Choroid plexus epithelial cell (primary cell): ENCODE results near the gene KLK11.

Source experiments
- DNase-seq: peaks from one replicate; pipeline ENCODE4 v3.0.0-alpha.2; 2010; ENCODE audit warnings: low read depth
- H3K4me3 ChIP-seq: 2 replicates; pipeline ENCODE4 v1.5.1; 2011; ENCODE audit warnings: low read depth, mild to moderate bottlenecking, control low read depth, low read length, moderate library complexity
- CTCF ChIP-seq: conservative IDR thresholded peaks from 2 replicates; pipeline ENCODE4 v1.5.1; 2011; ENCODE audit warnings: low read depth, mild to moderate bottlenecking, control low read depth, inconsistent platforms, low read length, moderate library complexity

The KLK11 gene

GRCh38 chr19:51016798-51017683 lies 9.4 kb downstream of the KLK11 start:
- peak; percentile 61 for TF ChIP-seq CTCF
- DNase-seq, result peak; percentile 33
- no peak overlapping the region for H3K4me3 ChIP-seq

- DNase-seq, result no peak
- TF ChIP-seq CTCF, result no peak
- no peak overlapping the region for H3K4me3 ChIP-seq
Measured at GRCh38 chr19:51015691-51016267, 10.6 kb downstream of the KLK11 start.

GRCh38 chr19:51014242-51014641 lies 12.2 kb downstream of the KLK11 start:
- no peak for TF ChIP-seq CTCF

GRCh38 chr19:51012661-51013190 lies 13.7 kb downstream of the KLK11 start:
- H3K4me3 ChIP-seq, result no peak overlapping the region
- TF ChIP-seq CTCF, result no peak
- no peak for DNase-seq

More at GRCh38 chr19:51014242-51014641, 12.2 kb downstream of the KLK11 start:
- no peak for DNase-seq
- no peak overlapping the region for H3K4me3 ChIP-seq

- no peak for TF ChIP-seq CTCF
Measured at GRCh38 chr19:51010066-51010795, 16.2 kb downstream of the KLK11 start.

GRCh38 chr19:51009061-51009891 lies 17.1 kb downstream of the KLK11 start:
- TF ChIP-seq CTCF, result no peak
- H3K4me3 ChIP-seq, result no peak overlapping the region
- no peak for DNase-seq

More at GRCh38 chr19:51010066-51010795, 16.2 kb downstream of the KLK11 start:
- H3K4me3 ChIP-seq, result no peak overlapping the region
- DNase-seq, result no peak
